ENCODE measurements around the gene SMARCA2.

The SMARCA2 gene

DNA sequence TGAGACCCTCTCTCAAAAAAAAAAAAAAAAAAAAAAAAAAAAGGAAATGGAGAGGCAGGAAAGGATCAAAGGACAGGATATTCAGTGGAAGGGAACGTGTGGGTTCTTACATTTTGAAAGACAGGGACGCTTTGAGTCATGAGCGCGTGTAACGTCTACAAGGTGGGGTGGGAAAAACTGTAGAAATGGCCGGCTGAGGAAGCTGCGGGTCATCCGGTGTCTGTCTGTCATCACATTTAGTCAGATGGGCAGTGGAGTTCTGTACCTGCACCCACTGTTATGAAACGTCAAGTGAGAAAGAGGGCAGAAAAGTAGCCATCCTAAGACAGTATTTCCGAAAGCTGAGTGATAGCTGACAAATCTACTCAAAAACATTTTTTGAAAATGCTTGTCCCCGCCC is 159.8 kb downstream of the SMARCA2 start:
- DNase-seq (ENCODE audit: low read depth) = no peak

DNA sequence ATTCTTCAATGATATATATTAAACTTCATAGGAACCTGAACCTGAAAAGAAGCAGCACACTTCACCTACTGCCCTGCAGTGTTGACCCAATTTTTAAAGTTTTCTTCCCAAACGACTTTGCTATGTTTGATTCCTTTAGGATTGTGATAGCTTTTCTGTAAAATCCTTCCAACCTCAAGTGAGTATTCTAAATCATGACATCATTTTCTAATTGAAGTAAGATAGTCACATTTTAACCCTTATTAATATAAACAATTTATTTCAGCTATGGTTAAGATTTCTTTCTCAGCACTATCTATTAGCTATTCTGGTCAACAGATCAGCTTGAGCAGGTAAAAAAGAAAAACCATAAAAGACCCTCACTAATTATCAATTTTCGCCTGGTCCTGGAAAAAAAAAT is 162.0 kb downstream of the SMARCA2 start:
- DNase-seq (ENCODE audit: low read depth) = no peak

DNA sequence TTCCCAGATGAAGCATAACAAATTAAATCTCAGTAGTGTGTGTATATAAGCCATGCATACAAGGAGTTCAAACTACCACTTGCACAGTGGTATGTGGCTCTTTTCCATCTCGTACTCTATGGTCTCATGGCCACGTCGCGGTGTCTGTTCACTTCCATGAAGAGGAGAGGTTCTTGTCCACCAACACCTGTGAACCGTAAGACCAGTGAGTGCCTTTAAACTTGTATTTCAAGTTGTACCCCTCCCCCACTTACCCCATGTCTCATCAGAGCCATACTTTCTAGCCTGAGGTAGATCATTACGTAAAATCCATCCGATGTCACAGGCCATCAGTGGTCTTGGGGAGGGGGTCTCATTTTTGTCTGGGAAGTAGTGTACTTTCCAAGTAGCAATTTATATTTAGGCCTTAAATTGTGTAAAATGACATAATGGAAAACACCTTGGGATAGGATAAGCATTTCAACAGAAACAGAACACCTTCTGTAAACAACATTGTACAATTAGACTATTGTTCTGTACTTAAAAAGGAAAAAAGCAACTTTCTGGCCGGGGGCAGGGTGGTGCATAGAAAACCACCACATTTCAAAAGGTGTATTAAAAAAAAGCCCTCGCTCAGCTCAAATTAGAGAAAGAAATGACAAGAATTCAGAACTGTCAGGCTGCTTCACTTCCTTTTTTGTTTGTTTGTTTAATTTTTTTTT is 163.0 kb downstream of the SMARCA2 start:
- no peak for DNase-seq (ENCODE audit: low read depth)

DNA sequence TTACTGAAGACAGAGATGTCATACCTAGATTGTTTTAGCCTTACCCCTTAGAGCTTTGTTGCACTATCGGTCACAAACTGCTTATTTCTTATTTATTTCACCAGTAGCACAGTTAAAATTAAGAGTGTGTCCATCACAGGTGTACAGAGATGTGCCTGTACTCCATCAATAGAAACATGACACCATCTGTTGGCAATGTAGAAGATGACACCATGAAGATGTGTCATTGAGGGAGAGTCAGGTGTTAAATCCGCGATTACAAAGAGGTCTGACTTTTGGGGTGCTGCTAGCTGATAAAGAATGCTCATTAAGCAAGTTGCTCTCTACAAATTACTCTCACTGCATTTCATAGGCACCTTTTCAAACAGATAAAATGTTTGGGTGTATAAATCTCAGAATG is 164.4 kb downstream of the SMARCA2 start:
- no peak for DNase-seq (ENCODE audit: low read depth)

DNA sequence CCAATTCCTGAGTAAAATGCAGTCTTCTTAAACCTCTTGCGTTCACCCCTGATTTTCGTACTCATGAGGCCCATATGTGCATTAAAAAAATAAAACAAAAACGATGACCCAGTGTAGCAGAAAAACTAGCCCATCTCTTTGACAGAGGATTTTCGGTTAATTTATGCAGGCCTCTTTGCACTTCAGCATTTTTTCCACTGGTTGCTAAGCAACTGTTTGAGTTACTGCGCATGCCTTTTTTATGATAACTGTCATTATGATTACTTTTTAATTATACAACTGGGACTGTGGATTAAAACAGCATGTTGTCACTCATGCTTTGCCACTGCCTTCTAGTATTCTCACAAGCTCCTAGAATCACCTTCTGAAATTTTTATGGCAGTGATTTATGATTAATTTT is 165.0 kb downstream of the SMARCA2 start:
- no peak for DNase-seq (ENCODE audit: low read depth)

DNA sequence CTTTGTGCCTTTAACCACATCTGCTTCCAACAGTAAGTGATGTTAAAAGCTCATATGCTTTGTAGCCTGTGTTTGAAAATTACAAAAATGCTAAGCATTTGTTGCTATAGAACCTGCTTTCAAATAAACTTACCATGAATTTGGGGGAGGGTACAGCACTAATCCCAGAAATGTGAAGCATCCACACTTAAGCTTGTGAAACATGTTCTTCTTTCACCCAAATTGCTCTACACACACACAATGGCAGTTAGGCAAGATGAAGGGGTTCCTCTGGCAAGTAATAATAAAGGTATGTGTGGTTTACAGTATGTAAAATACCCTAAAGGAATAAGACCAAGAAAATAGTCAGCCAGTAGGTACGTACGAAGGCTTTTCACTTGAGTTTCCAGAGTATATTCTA is 165.6 kb downstream of the SMARCA2 start:
- DNase-seq (ENCODE audit: low read depth) = no peak

DNA sequence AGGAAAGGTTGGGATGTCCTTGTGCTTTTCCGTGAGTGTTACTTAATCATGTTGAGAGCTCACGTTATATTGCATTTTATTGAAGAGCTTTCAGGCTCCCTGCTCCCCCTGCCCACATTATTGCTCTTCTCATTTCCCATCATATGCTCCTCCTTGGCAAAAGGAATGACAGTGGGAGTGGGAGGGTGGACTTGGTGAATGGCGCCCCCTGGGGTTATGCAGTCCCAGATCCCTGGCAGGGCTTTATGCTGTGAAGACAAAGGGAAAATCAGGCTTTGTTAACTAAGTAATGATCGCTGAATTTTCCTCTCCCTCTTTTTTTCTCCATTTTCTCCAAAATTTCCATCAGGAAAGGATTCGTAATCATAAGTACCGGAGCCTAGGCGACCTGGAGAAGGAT is 166.6 kb downstream of the SMARCA2 start:
- DNase-seq (ENCODE audit: low read depth) = no peak

DNA sequence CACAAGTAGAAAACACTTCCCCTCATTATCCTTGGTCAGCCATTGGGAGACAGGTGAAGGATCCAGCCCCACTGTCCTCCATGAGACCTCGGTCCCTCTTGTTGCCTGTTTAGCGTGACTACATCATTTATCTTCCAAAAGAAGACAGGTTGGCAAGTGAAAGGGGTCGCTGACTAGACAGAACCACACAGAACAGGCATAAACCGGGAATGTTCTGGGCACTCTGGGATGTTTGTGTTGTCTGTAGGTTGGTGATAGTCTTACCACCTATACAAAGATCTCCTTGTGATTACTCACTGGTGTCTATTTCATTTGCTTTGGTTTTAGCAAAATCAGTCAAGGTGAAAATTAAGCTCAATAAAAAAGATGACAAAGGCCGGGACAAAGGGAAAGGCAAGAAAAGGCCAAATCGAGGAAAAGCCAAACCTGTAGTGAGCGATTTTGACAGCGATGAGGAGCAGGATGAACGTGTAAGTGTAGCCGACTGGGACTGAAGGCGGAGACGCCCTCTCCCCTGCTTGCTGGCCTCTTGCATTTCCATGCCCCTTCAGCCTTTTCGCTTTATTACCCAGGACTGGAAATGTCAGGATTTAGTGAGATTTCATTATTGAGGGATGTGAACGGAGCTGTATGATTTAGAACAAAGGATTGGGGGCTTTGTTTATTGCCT is 175.9 kb downstream of the SMARCA2 start:
- no peak for DNase-seq (ENCODE audit: low read depth)

DNA sequence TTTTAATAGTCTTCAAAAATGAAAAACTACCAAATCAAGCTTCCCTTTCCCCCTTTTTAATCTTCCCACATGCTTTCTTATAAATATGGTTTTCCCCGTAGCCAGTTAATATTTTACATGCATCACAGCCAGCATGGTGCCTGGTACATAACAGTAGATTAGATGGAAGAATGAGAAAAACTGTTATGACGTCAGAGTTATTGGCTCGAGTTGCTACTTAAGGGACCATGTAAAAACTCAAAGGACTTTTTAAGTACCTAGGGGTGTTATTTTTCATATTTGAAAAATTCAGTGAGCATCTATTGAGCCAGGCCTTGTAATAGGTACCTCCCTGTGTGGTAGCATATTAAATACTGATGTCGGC is 176.4 kb downstream of the SMARCA2 start:
- DNase-seq (ENCODE audit: low read depth) = no peak

DNA sequence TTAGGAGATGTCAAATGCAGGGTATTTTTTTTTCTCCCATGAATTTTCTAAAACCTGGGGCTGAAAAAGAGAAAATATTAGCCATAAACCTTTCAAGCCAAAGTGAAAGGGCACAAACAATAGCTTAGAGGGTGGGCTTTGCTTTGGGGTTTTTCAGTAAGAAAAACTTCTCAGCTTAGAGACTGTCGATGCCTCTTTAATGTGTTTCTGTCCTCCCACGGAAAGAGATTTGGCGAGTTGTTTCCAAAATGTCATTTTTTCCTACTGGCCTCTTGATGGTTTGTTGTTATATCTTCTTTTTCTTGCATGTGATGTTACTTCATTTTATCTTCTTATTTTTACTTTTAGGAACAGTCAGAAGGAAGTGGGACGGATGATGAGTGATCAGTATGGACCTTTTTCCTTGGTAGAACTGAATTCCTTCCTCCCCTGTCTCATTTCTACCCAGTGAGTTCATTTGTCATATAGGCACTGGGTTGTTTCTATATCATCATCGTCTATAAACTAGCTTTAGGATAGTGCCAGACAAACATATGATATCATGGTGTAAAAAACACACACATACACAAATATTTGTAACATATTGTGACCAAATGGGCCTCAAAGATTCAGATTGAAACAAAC is 177.3 kb downstream of the SMARCA2 start:
- DNase-seq (ENCODE audit: low read depth) = no peak

DNA sequence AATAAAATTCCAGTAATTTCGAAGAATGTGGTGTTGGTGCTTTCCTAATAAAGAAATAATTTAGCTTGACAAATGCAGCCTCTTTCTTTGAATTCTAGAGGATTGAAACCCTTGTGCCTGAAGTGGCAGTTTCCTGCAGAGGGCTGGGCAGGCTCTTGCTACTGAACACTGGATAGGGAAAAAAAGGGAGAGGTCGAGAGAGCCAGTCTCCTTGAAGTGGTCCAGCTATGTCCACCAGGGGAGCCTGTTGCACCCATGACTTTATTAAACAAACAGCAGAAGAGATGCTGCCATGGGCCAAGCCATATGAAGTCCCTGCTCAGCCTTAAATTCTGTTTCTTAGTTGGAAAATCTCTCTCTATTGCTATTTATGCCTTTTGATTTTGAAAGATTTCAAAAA is 178.4 kb downstream of the SMARCA2 start:
- no peak for DNase-seq (ENCODE audit: low read depth)

DNA sequence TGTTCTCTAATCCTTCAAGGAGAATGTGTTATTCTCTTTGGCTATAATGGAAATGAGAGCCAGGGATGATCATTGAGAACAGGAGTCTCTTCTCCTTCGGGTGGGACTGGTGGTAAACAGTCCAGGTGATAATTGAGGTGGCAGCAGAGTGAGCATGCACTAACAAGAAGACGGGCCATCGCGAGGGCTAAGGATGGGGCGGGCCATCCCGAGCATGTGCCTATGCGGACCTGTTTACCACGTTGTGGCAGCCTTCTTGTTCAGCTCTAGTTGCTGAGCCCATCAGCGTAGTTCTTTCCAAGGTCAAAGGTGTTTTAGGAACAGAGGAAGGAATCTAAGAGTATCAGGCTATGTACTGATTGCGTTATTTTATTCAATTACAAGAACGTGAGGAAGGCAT is 180.1 kb downstream of the SMARCA2 start:
- no peak for DNase-seq (ENCODE audit: low read depth)

DNA sequence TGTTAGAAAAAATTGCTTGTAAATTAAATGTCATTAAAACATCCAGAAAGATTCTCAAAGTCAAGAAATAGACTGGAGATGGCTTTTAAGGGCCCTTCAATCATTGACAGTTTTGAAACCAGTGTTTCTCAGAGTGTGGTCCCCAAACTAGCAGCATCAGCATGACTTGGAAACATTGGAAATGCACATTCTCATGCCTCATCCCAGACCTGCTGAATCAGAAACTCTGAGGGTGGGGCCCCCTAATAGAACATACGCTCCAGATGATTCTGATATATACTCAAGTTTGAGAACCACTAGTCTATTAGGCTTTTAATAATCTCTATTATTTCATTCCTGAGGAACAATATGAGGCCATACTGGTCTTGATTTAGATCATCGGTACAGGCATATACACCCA is 181.6 kb downstream of the SMARCA2 start:
- DNase-seq (ENCODE audit: low read depth) = no peak

DNA sequence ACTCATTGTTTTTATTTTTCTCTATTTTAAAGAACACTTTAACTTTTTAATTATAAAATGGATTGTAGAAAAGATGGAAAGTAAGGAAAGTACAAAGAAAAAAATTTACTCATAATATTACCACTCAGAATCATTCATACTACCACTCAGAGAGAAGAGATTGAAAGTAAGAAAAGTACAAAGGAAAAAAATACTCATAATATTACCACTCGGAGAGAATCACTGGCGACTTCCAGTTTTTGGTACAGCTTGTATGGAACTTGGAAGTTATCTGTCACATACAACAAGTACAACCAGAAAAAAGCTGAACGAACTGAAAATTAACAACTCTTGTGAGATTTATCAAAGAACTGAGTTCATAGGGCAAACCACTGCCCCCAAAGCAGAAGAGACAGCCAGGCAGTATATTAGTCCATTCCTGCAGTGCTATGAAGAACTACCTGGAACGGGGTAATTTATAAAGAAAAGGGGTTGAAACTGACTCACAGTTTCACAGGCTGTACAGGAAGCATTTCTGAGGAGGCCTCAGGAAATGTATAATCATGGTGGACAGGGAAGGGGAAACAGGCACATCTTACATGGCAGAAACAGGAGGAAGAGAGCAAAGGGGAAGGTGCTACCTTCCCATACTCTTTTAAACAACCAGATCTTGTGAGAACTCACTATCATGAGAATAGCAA is 183.9 kb downstream of the SMARCA2 start:
- DNase-seq (ENCODE audit: low read depth) = no peak

DNA sequence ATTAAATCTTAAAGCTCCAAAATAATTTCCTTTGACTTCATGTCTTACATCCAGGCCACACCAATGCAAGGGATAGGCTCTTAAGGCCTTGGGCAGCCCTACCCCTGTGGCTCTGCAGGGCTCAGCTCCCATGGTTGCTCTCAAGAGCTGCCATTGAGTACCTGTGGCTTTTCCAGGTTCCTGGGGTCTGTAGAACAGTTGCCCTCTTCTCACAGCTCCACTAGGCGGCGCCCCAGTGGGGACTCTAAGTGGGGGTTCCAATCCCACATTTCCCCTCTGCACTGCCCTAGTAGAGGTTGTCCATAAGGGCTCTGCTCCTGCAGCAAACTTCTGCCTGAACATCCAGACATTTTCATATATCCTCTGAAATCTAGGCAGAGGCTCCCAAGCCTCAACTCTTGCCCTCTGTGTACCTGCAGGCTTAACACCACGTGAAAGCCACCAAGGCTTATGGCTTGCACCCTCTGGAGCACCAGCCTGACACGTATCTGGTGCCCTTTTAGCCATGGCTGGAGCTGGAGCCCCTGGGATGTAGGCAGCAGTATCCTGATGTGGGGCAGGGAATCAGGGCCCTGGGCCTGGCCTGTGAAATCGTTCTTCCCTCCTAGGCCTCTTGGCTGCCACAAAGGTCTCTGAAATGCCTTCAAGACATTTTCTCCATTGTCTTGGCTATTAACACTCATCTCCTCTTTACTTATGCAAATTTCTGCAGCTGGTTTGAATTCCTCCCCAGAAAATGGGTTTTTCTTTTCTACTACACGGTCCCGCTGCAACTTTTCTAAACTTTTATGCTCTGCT is 185.1 kb downstream of the SMARCA2 start:
- DNase-seq (ENCODE audit: low read depth) = no peak

DNA sequence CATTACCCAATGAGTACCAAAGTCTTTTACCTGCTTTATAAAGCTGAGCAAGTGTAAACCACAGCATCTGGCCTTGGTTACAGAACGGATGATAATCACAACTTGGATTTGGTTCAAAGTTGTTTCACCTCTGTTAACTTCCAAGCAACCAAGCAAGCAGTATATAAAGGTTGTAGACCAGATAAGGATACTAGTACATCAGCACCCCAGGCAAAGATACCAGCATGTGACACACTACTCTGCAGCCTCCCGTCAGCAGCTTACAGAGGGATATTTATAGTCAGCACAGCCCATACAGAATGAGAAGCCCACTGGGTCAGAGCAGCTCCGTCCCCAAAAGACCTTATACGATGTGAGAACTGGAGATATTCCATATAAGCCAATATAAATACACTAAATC is 193.3 kb downstream of the SMARCA2 start:
- no peak for DNase-seq (ENCODE audit: low read depth)

DNA sequence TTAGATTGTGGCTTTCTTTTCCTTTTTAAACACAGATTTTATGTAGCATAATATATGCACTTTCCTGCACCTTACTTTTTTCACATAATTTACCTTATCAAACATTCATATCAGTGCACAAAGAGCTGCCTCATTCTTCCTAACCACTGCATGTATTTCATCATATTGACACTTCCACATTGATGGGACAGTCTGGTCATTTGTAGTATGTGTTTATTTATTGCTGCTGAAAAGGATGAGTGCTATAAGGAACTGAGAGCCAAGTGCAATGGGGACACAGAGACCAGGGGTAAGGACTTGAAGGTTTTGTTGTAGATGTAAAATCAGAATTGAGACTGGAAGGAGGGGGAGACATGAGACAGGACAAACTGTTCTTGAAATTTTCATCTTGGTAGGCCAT is 193.8 kb downstream of the SMARCA2 start:
- DNase-seq (ENCODE audit: low read depth) = no peak

DNA sequence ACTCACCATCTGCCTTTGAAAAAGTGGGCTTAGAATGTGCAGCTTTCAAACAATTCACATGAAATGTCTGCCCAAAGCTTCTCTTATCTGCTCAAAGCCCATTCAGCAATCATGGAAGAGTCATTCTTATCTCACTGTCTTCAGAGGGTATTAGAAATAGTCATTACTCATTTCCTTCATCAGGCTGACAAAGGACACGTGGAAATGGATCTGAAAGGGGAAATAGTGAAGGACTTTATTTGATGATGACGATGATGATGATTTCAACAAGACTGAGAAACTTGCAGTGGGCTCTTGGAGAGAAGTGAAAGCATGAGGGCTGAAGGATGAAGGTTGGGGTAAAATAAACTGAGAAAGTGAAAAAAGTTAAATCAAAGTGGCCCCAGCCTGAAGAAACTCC is 194.3 kb downstream of the SMARCA2 start:
- DNase-seq (ENCODE audit: low read depth) = no peak

DNA sequence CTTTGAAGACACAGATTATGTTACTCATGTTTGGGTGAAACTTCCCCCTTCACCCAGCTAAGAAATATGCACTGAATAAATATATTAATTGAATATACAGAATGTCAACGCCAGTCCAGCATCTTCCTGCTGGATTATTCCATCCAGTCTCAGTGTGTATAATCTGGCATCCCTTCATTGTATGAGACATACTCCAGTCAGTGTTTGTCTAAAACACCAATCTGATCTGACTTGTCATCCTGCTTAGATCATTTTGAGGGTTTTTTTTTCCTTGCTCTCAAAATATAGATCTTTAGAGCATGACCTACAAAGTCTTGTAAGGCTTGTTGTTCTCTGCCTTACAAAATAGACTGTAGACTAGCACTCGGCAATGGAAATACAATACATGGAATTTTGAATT is 195.1 kb downstream of the SMARCA2 start:
- DNase-seq (ENCODE audit: low read depth) = no peak

DNA sequence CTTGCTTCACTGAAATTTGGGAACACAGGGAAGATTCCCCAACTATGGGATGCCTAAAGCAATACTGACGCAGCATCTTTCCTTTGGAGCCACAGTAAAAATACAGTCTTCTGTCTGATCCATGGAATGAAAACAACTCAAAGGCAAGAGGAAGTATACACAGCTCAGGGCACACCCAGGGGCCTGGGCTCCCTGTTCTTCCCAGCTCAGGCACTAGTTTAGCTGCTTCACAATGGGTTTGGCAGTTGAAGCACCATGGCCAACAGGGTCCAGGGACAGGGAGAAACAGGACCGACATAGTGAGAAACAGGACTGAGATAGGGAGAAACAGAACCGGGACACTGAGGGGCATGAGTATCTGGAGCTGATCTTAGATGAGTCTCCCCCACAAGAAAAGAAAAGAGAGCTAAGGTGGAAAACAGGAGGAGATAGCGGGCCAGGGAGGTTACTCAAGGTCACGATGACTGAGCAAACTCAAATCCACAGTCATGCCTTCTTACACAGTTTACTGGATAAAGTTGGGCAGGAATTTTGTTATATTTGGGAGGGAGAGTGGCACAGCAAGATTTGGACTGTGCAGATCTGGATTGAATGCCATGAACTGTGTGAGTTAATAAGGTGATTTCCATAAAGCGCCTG is 198.8 kb downstream of the SMARCA2 start:
- no peak for DNase-seq (ENCODE audit: low read depth)

DNA sequence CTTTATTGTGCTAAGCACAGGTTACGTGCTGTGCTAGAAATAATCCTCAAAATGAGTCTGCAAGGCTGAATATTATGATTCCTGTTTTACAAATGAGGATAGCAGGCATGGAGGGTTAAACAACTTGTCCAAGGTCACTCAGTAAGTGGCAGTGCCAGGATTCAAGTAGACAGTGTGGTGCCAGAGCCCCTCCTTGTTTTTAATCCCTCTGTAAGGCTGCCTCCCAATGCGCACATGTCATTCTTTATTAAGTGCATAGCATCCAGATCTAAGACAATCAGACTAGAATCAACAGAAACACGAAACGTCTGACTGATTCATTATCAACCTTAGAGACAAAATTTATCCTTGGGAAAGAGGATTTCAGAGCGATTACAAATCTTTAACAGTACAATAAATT is 199.6 kb downstream of the SMARCA2 start:
- no peak for DNase-seq (ENCODE audit: low read depth)

DNA sequence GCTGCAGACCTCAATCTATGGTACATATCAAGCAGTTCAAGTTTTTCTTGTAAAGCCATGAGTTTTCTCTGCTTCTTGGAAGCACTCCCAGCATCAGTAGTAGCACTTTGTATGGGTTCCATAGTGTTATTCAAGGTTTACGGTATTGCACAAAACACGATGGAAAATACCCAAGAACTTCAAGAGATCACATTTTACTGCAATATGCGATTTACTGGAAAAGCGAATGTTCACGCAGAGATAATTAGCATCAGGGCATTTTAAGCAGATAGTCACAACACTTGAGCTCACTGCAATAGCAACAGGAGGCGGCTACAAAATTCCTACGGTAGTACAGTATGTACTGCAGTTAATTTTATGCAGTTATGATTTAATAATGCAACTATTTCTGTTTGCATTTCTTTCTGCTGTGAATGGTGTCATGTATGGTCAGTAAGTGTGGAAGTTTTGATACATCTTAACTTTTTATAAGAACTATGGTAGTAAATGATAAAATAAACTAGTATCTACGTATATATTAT is 200.8 kb downstream of the SMARCA2 start:
- no peak for DNase-seq (ENCODE audit: low read depth)
